H1 (cell line): ENCODE results near the gene MGAT5. TPM values are rescaled to one million over a fixed set of nuclear protein-coding genes. Genes with fewer than 3 reads are reported as not detected.

Source experiments
- BRCA1 ChIP-seq: IDR thresholded peaks from 2 replicates; pipeline ENCODE4 v1.6.1; 2012; ENCODE audit warnings: low read depth, low read length, improper control_type of control experiment
- CREB1 ChIP-seq: IDR thresholded peaks from 2 replicates; pipeline ENCODE4 v1.6.1; 2012; ENCODE audit warnings: inconsistent platforms
- EZH2 ChIP-seq: fragments of 200-600 bp; sonication (generic); IDR thresholded peaks from 2 replicates; pipeline ENCODE4 v1.7.1; 2012; ENCODE audit warnings: low read depth, mild to moderate bottlenecking, moderate library complexity, low read length, inconsistent platforms; ENCODE audit not compliant: severe bottlenecking
- NANOG ChIP-seq: IDR thresholded peaks from 2 replicates; pipeline ENCODE4 v1.6.1; 2011; ENCODE audit warnings: low read length, low read depth, mild to moderate bottlenecking, inconsistent platforms; ENCODE audit not compliant: insufficient read depth, poor library complexity, severe bottlenecking
- RAD21 ChIP-seq, 2 experiments: IDR thresholded peaks in 1 of 2; conservative IDR thresholded peaks in 1 of 2; 2 replicates each; pipeline ENCODE4 v1.6.1; 2011; ENCODE audit warnings: low read depth in 2 of 2, low read length in 2 of 2, improper control_type of control experiment in 1 of 2, inconsistent platforms in 1 of 2, mild to moderate bottlenecking in 1 of 2, moderate library complexity in 1 of 2
- RBBP5 ChIP-seq: IDR thresholded peaks from 2 replicates; pipeline ENCODE4 v1.7.1; 2012; ENCODE audit warnings: low read depth, mild to moderate bottlenecking, inconsistent platforms, low read length, moderate library complexity, borderline replicate concordance
- SP1 ChIP-seq: IDR thresholded peaks from 2 replicates; pipeline ENCODE4 v1.6.1; 2011; ENCODE audit warnings: low read depth, low read length
- polyA plus RNA-seq, 7 experiments: library from polyadenylated mRNA; depleted of rRNA in 3 of 7; stranded (reverse) in 5 of 7; unstranded in 2 of 7; fragments of >200 nt in 5 of 7; fragments of 200-250 nt in 2 of 7; gene quantifications; 1 replicate in 5 of 7; 2 replicates in 1 of 7; 4 replicates in 1 of 7; pipeline versions ENCODE4 v1.2.1 to v1.2.3, GENCODE V29; 2011 to 2013; ENCODE audit warnings: missing spikeins in 2 of 7, mixed read lengths in 2 of 7
- total RNA-seq: library from RNA; stranded (reverse); fragmentation: NEBNext Ultra II Directional; extraction: Animal tissue kit (Norgen Biotek cat#: 25700); gene quantifications from 2 replicates; pipeline ENCODE4 v1.2.1, GENCODE V29; 2021
- TF ChIP-seq, protein P1 (sequence below): fragments of 300-600 bp; sonication (generic); IDR thresholded peaks from 2 replicates; pipeline ENCODE4 v1.7.1; 2012; ENCODE audit warnings: low read length, moderate library complexity, mild to moderate bottlenecking, inconsistent platforms; ENCODE audit not compliant: insufficient replicate concordance
- TF ChIP-seq, protein P2 (sequence below): IDR thresholded peaks from 2 replicates; pipeline ENCODE4 v1.6.1; 2012; ENCODE audit warnings: inconsistent platforms

Gene MGAT5
- total and polyA plus RNA-seq, 2 of the 8 experiments (the other 6 are each of a cell fraction or from before 2014, with no cell fraction given): 11.2 to 49.2 TPM

DNA sequence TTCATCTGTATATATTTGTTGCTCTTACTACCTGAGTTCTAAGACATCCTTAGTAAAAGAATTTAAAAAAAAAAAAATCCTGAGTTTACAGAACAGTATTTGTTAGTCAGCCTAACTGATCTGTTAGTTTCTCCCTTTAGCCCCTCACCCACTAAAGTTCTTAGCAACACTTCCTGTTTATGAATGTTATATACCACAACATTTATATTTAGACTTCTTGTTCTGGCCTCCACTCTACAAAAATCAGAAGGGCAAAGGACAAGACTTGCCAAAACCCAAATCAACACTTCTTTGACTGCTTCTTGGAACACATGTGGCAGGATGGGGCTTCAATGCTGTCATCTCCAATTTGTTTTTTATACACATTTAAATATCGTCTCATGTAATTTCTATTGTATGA is 71.1 kb downstream of the MGAT5 start (continued):
- TF ChIP-seq, protein P1, sequence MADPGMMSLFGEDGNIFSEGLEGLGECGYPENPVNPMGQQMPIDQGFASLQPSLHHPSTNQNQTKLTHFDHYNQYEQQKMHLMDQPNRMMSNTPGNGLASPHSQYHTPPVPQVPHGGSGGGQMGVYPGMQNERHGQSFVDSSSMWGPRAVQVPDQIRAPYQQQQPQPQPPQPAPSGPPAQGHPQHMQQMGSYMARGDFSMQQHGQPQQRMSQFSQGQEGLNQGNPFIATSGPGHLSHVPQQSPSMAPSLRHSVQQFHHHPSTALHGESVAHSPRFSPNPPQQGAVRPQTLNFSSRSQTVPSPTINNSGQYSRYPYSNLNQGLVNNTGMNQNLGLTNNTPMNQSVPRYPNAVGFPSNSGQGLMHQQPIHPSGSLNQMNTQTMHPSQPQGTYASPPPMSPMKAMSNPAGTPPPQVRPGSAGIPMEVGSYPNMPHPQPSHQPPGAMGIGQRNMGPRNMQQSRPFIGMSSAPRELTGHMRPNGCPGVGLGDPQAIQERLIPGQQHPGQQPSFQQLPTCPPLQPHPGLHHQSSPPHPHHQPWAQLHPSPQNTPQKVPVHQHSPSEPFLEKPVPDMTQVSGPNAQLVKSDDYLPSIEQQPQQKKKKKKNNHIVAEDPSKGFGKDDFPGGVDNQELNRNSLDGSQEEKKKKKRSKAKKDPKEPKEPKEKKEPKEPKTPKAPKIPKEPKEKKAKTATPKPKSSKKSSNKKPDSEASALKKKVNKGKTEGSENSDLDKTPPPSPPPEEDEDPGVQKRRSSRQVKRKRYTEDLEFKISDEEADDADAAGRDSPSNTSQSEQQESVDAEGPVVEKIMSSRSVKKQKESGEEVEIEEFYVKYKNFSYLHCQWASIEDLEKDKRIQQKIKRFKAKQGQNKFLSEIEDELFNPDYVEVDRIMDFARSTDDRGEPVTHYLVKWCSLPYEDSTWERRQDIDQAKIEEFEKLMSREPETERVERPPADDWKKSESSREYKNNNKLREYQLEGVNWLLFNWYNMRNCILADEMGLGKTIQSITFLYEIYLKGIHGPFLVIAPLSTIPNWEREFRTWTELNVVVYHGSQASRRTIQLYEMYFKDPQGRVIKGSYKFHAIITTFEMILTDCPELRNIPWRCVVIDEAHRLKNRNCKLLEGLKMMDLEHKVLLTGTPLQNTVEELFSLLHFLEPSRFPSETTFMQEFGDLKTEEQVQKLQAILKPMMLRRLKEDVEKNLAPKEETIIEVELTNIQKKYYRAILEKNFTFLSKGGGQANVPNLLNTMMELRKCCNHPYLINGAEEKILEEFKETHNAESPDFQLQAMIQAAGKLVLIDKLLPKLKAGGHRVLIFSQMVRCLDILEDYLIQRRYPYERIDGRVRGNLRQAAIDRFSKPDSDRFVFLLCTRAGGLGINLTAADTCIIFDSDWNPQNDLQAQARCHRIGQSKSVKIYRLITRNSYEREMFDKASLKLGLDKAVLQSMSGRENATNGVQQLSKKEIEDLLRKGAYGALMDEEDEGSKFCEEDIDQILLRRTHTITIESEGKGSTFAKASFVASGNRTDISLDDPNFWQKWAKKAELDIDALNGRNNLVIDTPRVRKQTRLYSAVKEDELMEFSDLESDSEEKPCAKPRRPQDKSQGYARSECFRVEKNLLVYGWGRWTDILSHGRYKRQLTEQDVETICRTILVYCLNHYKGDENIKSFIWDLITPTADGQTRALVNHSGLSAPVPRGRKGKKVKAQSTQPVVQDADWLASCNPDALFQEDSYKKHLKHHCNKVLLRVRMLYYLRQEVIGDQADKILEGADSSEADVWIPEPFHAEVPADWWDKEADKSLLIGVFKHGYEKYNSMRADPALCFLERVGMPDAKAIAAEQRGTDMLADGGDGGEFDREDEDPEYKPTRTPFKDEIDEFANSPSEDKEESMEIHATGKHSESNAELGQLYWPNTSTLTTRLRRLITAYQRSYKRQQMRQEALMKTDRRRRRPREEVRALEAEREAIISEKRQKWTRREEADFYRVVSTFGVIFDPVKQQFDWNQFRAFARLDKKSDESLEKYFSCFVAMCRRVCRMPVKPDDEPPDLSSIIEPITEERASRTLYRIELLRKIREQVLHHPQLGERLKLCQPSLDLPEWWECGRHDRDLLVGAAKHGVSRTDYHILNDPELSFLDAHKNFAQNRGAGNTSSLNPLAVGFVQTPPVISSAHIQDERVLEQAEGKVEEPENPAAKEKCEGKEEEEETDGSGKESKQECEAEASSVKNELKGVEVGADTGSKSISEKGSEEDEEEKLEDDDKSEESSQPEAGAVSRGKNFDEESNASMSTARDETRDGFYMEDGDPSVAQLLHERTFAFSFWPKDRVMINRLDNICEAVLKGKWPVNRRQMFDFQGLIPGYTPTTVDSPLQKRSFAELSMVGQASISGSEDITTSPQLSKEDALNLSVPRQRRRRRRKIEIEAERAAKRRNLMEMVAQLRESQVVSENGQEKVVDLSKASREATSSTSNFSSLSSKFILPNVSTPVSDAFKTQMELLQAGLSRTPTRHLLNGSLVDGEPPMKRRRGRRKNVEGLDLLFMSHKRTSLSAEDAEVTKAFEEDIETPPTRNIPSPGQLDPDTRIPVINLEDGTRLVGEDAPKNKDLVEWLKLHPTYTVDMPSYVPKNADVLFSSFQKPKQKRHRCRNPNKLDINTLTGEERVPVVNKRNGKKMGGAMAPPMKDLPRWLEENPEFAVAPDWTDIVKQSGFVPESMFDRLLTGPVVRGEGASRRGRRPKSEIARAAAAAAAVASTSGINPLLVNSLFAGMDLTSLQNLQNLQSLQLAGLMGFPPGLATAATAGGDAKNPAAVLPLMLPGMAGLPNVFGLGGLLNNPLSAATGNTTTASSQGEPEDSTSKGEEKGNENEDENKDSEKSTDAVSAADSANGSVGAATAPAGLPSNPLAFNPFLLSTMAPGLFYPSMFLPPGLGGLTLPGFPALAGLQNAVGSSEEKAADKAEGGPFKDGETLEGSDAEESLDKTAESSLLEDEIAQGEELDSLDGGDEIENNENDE: no peak
- no peak for TF ChIP-seq RAD21 (IDR thresholded peaks at IDR 0.05 in 1 of 2, conservative IDR thresholded peaks at IDR 0.05 in 1 of 2; ENCODE audit: low read depth in 2 of 2, low read length in 2 of 2)
- no peak for TF ChIP-seq NANOG
- TF ChIP-seq, protein P2, sequence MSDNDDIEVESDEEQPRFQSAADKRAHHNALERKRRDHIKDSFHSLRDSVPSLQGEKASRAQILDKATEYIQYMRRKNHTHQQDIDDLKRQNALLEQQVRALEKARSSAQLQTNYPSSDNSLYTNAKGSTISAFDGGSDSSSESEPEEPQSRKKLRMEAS: no peak
- TF ChIP-seq BRCA1: no peak
- TF ChIP-seq SP1: no peak
- TF ChIP-seq RBBP5: no peak
- no peak for TF ChIP-seq CREB1
- TF ChIP-seq EZH2: no peak
